Heart left ventricle (tissue), 16 donors: ENCODE results near the gene TRIAP1. TPM values are rescaled to one million over a fixed set of nuclear protein-coding genes. Genes with fewer than 3 reads are reported as not detected.

ENCODE experiments used
- ATAC-seq, 4 donors: fragments of 200-7000 bp; cut with Tn5 transposase; one replicate each; pipeline ENCODE4 v1.9.1; 2020 to 2022; ENCODE audit warnings: moderate library complexity in 4 of 4, mild to moderate bottlenecking in 3 of 4, moderate number of reproducible peaks in 1 of 4
- DNase-seq, 5 donors: peaks; one replicate each; pipeline ENCODE4 v3.0.0-alpha.2; 2020
- H3K27ac ChIP-seq, 12 donors: fragments of 200-600 bp; sonication (generic) in 4 of 12; one replicate each; pipeline versions ENCODE4 v1.5.0 to v1.8.0; 2016 to 2022; ENCODE audit warnings: mild to moderate bottlenecking in 2 of 12
- H3K27me3 ChIP-seq, 9 donors: fragments of 200-600 bp; sonication (generic) in 2 of 9; one replicate each; pipeline versions ENCODE4 v1.5.1 to v1.8.0; 2016 to 2022; ENCODE audit warnings: mild to moderate bottlenecking in 3 of 9
- H3K36me3 ChIP-seq, 9 donors: fragments of 200-600 bp; sonication (generic) in 2 of 9; one replicate each; pipeline versions ENCODE4 v1.5.0 to v1.8.0; 2018 to 2022; ENCODE audit warnings: mild to moderate bottlenecking in 2 of 9
- H3K4me1 ChIP-seq, 12 donors: fragments of 200-600 bp; sonication (generic) in 4 of 12; one replicate each; pipeline versions ENCODE4 v1.5.0 to v1.8.0; 2016 to 2022; ENCODE audit warnings: mild to moderate bottlenecking in 3 of 12
- H3K4me3 ChIP-seq, 12 donors: fragments of 200-600 bp; sonication (generic) in 4 of 12; one replicate each; pipeline versions ENCODE4 v1.5.0 to v1.8.0; 2017 to 2022; ENCODE audit warnings: mild to moderate bottlenecking in 9 of 12, moderate library complexity in 4 of 12
- H3K9me3 ChIP-seq, 12 donors: fragments of 200-600 bp; sonication (generic) in 4 of 12; one replicate each; pipeline versions ENCODE4 v1.5.0 to v1.8.0; 2016 to 2022; ENCODE audit warnings: mild to moderate bottlenecking in 1 of 12
- POLR2A ChIP-seq, 2 donors: fragments of 450-650 bp; IDR thresholded peaks; one replicate each; pipeline ENCODE4 v1.6.1; 2017; ENCODE audit warnings: antibody characterized with exemption in 2 of 2, mild to moderate bottlenecking in 2 of 2, moderate library complexity in 2 of 2
- WGBS, 4 donors: extraction: QIAGEN DNeasy Blood & Tissue Kit in 2 of 4; methylation state at CpG; one replicate each; pipeline versions ENCODE4 v1.1.5 to v1.1.7; 2013 to 2018; 5-methylcytosine and 5-hydroxymethylcytosine counted together
- intact Hi-C, 10 donors: fragments of 100-400 bp; cut with DNase I; formaldehyde crosslinking; loops; one replicate each; pipeline versions ENCODE4 v1.11.1 to v1.14.2; 2022
- long read RNA-seq, 3 donors: library from polyadenylated mRNA; unstranded; transcript quantifications; one replicate each; pipeline ENCODE4 v2.0.0, GENCODE V29; 2020 to 2021
- polyA plus RNA-seq, 2 donors: library from polyadenylated mRNA; stranded (reverse); fragments of 200-250 nt; gene quantifications; one replicate each; pipeline ENCODE4 v1.2.3, GENCODE V29; 2013
- total RNA-seq, 9 donors: library from RNA; depleted of rRNA in 2 of 9; stranded (reverse); fragments of >200 nt in 2 of 9; fragmentation: NEBNext Ultra II Directional in 3 of 9; extraction: Animal tissue kit (Norgen Biotek cat#: 25700) in 3 of 9; gene quantifications; one replicate each; pipeline versions ENCODE4 v1.1.0 to v1.2.4, GENCODE V29; 2016 to 2023
- TF ChIP-seq, protein P1 (sequence below), 12 donors: fragments of 200-600 bp; sonication (generic) in 4 of 12; IDR thresholded peaks; one replicate each; pipeline versions ENCODE4 v1.5.0 to v1.8.0; 2018 to 2022; ENCODE audit warnings: antibody characterized with exemption in 12 of 12, mild to moderate bottlenecking in 5 of 12
- donor health status: ischemic (EF 13 %, LVEDD 7.1; RV severe dilation, severe dysfunction).
- donor health status: healthy with polysubstance abuse.
- donor health status: DM: no; HTN: yes; CAD: no.
- donor health status: DM: no; HTN: no; CAD: no.
- donor health status: ischemic (EF 25% LVEDD 6.9; RV normal size, moderate dysfunction).
- donor health status: ischemic (EF 25% LVEDD 5.7; RV mildly dilated, moderate dysfunction).
- donor health status: healthy.
- donor health status: DM: yes; HTN: yes; CAD: no.
- donor health status: ischemic (EF 35%, LVEDD 5.7; RV mildly dilated, moderate dysfunction).
- donor health status: nonischemic (EF 11% LVEDD 7.7; RV severe dilation, severe dysfunction).
- donor health status: DM: yes; HTN: yes; CAD: no.
- donor health status: PGD.
- donor health status: ischemic (EF 29% LVEDD 5.4; RV normal size, mild dysfunction).
- donor health status: nonischemic (EF 23%, LVEDD 6.1; RV moderate dilation, normal function).

TRIAP1 gene
- total RNA-seq (10 to 100 TPM in 8 of 9 donors, 1 to 10 TPM in 1; 6.4 to 17.6 (median 14.9) TPM), polyA plus RNA-seq (10 to 100 TPM; 18.0 to 34.9 TPM)
- long read RNA-seq, donor 1, transcript TRIAP1-202 (2 exons, 1,182 nt) = major isoform, 9 of 17 reads
- long read RNA-seq, donor 1, partial matches to known transcripts = 0 of 17 reads
- long read RNA-seq, donor 1, other reads (novel, unspliced or antisense) = 8 of 17 reads
- long read RNA-seq, donor 2, transcript TRIAP1-202 (2 exons, 1,182 nt) = major isoform, 20 of 22 reads
- long read RNA-seq, donor 2, partial matches to known transcripts = 0 of 22 reads
- long read RNA-seq, donor 2, other reads (novel, unspliced or antisense) = 1 of 22 reads
- long read RNA-seq, donor 3, transcript TRIAP1-202 (2 exons, 1,182 nt) = major isoform, 12 of 15 reads
- long read RNA-seq, donor 3, partial matches to known transcripts = 0 of 15 reads
- long read RNA-seq, donor 3, other reads (novel, unspliced or antisense) = 3 of 15 reads

GRCh38 chr12:120445911-120446843 is at the start of gene TRIAP1, which contains the start of gene GATC:
TSS of gene TRIAP1 (minus strand) at chr12:120446384. CDS start at chr12:120446372, 12 bp downstream.
TSS of gene GATC (plus strand) at chr12:120446444. CDS start at chr12:120446481, 37 bp downstream.
- Histone ChIP-seq H3K27ac (peak within 1 kb of the TSS; percentile 63 to 93 (median 88)), H3K27me3 (no peaks in the 10 kb centered on the region), H3K9me3 (no peaks in the 10 kb centered on the region), H3K4me1 (peaks cover 11 to 35% (median 22%) of the 10 kb centered on the region in 12 donors), H3K36me3 (peaks cover 0 to 62% (median 42%) of the 10 kb centered on the region in 9 donors), H3K4me3 (peak within 1 kb of the TSS; percentile 65 to 100 (median 94))
- TF ChIP-seq POLR2A (IDR thresholded peaks at IDR 0.05) = no peak
- TF ChIP-seq, protein P1, sequence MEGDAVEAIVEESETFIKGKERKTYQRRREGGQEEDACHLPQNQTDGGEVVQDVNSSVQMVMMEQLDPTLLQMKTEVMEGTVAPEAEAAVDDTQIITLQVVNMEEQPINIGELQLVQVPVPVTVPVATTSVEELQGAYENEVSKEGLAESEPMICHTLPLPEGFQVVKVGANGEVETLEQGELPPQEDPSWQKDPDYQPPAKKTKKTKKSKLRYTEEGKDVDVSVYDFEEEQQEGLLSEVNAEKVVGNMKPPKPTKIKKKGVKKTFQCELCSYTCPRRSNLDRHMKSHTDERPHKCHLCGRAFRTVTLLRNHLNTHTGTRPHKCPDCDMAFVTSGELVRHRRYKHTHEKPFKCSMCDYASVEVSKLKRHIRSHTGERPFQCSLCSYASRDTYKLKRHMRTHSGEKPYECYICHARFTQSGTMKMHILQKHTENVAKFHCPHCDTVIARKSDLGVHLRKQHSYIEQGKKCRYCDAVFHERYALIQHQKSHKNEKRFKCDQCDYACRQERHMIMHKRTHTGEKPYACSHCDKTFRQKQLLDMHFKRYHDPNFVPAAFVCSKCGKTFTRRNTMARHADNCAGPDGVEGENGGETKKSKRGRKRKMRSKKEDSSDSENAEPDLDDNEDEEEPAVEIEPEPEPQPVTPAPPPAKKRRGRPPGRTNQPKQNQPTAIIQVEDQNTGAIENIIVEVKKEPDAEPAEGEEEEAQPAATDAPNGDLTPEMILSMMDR (IDR thresholded peaks at IDR 0.05) = peak in 1 of 12 donors; percentile 16
- DNase-seq = peak; percentile 85 to 92 (median 86)
- intact Hi-C loops = loop anchor here in 1 of 10 donors (5.0 kb wide), 1 partner anchor 51 kb away; the partner anchor contains the start of gene DYNLL1
- ATAC-seq = peak; percentile 91 to 99 (median 98)
- WGBS, 4 donors = 0 to 1% (median 0%) methylated on average over 43 to 73 of the region's 73 CpGs

DNA sequence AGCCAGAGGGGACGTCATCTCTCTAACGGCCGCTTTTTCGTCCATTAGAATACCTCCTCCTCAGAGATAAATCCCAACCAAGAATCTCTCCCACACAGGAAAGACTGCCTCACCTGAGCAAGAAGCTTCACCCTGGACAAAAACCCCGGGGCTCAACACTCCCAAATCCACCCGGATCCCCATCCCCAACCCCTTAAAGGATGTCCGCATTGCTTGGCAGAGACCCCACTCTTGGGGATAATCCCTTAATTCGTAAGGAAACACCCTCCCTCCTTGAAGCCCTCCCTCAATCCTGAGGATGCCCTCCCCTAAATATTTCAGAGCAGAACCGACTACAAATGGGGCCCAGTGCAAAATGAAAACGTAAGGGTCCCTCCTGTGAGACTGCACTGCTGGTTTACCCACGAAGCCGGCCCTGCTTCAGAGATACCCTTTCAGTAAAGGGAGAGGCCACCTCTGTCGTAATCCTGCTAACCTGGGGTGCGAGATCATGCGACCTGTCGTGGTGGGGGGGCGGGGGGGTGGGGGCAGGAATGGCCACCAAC is 49.1 kb upstream of the TRIAP1 start:
- Histone ChIP-seq H3K36me3 (peaks cover 0 to 34% (median 27%) of the 10 kb centered on the region in 9 donors), H3K4me3 (peak overlapping the region; percentile 74 to 100 (median 92)), H3K27ac (peak overlapping the region in 11 of 12 donors; percentile 24 to 97 (median 91)), H3K27me3 (no peaks in the 10 kb centered on the region), H3K4me1 (peaks cover 0 to 32% (median 19%) of the 10 kb centered on the region in 12 donors), H3K9me3 (no peaks in the 10 kb centered on the region)
- TF ChIP-seq POLR2A (IDR thresholded peaks at IDR 0.05) = no peak
- TF ChIP-seq, protein P1 (IDR thresholded peaks at IDR 0.05) = no peak
- intact Hi-C loops = loop anchor here in 3 of 10 donors (2.0 to 5.0 kb wide), 4 partner anchors 24 to 48 kb away; partner anchors contain the start of genes GATC (in 1 of the 3), RNF10 (in 1 of the 3) and TRIAP1 (in 1 of the 3)
- DNase-seq (peak in 1 of 5 donors; percentile 10), ATAC-seq (peak in 1 of 4 donors; percentile 2)
- 25 to 32% (median 29%) methylated on average over 12 to 17 of the region's 17 CpGs for WGBS, 4 donors

DNA sequence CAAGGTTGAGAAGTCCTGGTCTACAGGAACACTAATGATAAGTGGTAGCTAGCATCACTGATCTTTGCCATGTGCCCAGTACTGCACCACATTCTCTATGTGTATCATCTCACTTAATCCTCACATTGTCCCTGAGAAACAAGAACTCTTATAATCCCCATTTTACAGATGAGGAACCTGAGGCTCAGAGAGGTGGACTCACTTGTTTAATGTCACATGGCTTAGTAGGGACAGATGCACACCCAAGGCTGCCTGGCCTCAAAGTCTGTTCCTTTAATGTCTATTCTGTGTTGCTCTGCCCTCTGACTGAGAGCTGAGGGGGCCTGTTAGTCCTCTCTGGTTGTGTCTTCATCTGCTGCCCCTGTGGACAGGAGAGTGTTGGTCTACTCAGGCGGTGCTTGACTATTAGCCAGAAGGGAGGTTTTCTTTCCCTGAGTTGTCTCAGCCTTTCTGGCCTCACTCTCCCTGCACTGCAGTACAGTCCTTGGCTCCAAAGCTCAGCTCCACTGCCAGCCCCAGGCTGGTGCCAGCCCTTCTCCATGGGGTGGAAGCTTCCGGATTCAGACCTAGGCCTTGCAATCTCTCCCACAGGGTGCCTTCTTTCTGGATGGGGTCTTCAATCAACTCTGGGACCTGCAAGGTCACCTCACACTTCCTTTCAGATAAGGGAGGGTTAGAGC is 44.8 kb upstream of the TRIAP1 start:
- Histone ChIP-seq H3K4me3 (no peak overlapping the region), H3K9me3 (no peaks in the 10 kb centered on the region), H3K36me3 (peaks cover 0 to 6% (median 0%) of the 10 kb centered on the region in 9 donors), H3K27ac (peak overlapping the region in 2 of 12 donors; percentile 20 to 22), H3K27me3 (no peaks in the 10 kb centered on the region), H3K4me1 (peaks cover 0 to 12% (median 5%) of the 10 kb centered on the region in 12 donors)
- 75 to 89% (median 78%) methylated on average over 2 of the region's 2 CpGs for WGBS, 4 donors
- intact Hi-C loops = no loop called here
- peak in 2 of 4 donors; percentile 15 to 25 for ATAC-seq
- TF ChIP-seq, protein P1 (IDR thresholded peaks at IDR 0.05) = no peak
- no peak for TF ChIP-seq POLR2A (IDR thresholded peaks at IDR 0.05)
- DNase-seq = peak in 2 of 5 donors; percentile 28 to 39
